Bone marrow (tissue), 2 donors: ENCODE measurements around the gene CRACR2A.

Experiments used
- DNase-seq, 2 donors: peaks; one replicate each; lab custom pipeline; 2025; lab: John Stamatoyannopoulos, UW

Gene CRACR2A

GRCh38 chr12:3684449-3685051 is 68.4 kb downstream of the CRACR2A start:
- DNase-seq: no peak

- DNase-seq: no peak
Measured at GRCh38 chr12:3683670-3684069, 69.2 kb downstream of the CRACR2A start.

DNA sequence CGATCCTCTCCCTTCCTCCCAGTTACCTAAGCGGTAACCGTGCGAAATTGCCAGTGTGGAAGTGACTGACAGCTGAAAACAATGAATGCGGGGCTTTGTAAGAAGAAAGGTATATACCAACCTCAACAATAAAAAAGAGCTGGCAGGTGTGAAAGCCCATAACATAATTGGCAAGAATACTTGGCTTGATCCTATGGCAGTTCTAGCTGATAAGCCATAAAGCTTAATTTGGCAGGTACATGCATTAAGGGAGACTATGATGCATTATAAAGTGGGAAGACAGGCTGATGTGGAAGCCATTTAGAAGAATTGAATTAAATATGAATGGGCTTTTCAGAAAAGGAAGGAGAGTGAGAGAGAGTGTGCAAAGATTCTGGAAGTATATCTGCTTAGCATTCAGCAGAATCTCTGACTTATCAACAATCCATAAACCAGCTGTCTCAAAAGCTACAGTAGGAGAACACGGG is 71.3 kb downstream of the CRACR2A start:
- DNase-seq: no peak

- DNase-seq: no peak
Measured at GRCh38 chr12:3680919-3681594, 71.9 kb downstream of the CRACR2A start.

DNA sequence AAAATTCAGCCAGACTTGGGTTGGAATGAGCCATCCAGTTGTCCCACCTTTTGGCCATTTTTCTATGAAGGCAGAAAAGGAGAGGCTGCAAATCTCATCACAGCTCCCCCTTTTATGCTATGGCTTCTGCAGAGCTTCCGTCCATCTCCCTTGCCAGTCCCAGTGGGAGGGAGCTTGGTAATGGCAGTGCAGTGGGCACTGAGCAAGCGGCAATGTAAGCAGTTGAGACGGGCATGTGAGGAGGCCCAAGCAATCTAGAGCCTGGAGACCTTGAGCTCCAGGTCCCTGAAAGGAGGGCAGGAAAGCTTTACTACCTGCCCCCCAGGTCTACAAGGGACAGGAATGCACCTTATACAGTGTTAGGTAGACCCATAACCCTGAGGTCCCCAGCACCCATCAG is 73.1 kb downstream of the CRACR2A start:
- no peak for DNase-seq

DNA sequence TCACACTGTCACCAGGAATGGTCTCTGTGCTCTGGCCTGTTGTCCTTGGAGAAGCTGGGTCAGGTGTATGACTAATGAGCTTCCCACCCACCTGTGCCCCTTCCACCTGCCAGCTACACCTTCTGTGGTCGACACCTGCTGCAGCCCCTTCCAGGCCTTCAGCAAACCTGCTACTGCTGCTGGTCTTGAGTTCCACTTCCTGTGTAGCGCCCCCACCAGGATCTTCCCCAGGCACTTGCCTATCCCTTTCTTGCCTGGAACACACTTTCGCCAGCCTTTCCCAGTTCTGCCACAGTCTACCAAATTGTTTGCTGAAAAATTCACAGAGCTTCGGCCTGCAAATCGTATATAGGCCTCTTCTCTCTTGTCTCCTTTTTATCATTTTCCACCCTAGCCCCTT is 75.3 kb downstream of the CRACR2A start:
- DNase-seq: no peak

DNA sequence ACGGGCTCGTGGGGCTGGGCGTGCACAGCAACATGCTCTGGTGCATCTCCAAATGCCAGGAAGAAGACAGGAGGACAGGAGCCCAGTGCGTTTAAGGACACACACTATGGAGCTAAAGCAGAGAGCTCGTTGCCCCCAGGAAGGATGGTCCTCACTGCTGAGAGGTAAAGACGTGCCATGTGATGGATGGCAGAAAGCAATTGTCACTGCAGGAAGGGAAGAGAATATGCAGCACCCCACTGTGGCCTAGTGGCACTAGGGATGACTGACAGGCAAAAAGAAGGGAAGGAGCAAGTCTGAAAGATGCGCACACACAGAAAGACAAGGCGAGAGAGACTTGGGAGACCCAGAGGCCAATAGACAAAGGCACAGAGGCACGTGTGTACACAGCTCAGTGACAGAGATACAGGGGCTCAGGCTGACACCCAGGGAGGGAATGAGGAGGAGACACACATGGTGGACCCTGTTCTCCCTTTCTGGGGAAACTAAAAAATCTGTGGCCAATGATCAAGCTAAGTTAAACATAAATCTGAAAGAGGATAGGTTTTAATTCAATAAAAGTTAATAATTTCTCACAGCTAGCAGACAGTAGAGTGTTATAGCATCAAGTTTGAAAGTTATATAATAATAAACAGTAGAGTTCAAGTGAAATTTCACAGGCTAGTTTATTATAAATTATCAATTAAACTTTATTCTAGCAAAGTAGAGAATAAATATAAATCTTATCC is 78.8 kb downstream of the CRACR2A start:
- no peak for DNase-seq

- DNase-seq: no peak
Measured at GRCh38 chr12:3672113-3672509, 80.8 kb downstream of the CRACR2A start.

DNA sequence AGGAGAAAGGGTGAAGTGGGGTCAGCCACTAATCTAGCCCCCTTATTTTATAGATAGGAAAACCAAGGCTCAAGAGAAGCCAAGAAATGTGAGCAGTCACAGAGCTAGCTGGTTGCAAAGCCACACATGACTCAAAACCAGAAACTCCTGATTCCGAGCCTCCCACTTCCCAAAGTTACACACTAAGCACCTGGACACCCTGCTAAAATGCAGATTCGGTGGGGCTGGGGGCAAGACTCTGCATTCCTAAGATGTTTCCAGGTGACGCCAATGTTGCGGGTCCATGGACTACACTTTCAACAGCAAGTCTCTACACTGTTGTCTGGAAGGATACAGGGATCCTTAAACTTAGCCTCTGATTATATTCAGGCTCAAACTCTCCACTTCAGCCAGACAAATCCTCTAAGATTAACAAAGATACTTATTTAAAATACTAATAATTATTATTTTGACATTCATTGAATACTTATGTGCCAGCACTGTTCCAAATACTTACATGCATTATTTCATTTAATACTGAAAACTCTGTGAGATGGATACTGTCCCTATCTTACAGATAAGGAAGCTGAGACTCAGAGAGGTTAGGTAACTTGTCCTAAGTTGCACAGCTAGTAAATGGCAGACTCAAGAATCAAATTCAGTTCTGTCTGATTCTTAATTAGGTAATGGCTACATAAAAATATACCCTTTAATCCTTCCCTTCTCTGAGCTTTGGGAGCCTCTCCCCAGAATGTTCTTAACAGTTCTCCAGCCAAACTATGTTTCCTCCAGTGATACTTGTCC is 81.4 kb downstream of the CRACR2A start:
- DNase-seq: no peak

DNA sequence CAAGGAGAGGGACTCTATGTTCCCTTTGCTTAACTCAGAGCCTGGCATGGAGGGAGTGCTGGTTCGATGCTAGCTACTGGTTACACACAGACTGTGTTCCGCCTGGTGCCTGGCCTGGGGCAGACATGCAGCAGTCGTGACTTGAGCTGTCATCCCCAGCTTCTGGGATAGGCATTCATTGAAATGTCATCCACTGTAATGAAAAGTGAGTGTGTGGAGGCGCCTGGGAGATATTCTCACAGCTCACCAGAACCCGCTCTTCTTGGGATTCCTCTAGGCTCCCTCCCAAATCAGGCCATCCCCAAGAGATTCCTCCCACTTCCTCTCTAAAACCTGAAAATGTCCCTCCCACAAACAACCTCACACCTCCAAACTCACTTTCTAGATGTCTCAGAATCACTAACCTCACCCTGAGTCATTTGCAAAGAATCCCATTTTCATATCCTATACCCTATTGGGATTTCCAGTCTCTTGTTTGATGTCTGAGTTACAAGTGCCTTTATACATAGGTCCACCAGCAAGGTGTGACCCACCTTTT is 82.8 kb downstream of the CRACR2A start:
- DNase-seq: no peak

DNA sequence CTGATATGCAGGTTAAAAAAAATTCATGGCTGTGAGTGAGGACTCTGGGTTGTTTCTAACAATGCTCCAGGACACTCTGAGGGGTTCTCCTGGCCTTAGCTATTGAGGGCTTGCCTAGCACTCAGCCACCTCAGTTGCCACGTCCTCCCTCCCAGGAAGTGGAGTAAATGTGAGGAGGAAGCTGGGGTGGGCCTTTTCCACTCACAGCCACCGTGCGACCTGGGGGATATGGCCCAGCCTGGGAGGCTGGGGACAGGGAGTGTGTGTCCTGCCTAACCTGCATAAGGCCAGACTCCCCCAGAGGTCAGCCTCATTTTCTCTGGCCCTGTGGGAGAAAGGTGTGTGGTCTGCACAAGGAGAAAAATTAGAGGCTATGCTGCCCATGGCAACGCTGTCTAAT is 83.3 kb downstream of the CRACR2A start:
- DNase-seq: no peak

GRCh38 chr12:3668479-3669165 is 84.3 kb downstream of the CRACR2A start:
- DNase-seq: no peak

DNA sequence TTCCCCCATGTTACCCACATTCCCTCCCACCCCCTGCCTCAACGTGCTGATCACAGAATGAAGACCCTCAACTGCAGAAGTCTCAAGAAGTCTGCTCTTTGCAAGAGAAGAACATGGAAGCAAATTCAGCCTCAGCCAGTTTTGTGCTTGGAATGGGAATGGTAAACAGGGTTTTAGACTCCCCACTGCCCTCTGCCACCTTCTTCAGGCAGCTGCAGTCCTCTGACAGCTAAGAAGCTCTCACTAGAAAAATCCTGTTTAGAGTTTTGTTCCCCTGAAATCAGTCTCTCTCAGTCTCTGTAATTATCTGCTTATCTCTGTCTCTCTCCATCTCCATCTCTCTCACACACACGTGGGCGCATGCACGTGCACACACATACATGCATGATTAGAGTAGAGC is 85.4 kb downstream of the CRACR2A start:
- DNase-seq: no peak

DNA sequence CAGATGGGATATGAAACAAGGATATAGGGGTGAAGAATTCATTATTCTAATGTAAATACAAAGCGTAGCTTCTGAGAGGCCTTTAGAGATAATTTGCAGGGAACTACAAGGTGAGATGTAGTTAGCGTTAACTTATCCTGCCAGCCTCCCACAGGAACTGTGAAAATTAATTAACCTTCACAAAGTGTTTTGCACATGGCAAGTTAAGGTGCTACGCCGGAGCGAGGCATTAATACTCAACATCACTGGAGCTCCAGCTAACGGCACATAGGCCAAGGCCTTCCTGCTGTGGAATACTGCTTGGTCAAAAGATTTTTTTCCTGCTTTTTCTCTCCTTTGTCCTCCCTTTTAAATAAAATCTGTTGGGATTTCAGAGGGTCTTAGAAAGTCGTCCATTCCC is 86.5 kb downstream of the CRACR2A start:
- no peak for DNase-seq

DNA sequence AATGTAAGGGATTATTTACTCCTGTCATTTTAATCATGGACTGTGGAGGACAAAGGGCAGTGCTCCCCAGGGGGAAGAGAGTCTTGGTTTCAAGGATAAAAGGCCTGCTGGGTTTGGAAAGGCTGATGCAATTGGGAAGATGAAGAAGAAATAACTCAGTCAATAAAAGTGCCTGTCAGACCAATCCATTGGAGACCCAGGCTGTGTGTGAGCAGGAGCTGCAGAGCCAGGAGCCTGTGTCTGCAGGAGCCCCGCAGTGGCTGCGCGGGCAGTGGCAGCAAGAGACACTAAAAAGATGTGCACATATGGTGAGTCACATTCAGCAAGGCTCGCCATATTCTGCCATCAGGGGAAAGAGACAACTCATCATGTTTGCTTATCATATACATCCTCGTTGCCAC is 90.4 kb downstream of the CRACR2A start:
- DNase-seq: no peak

DNA sequence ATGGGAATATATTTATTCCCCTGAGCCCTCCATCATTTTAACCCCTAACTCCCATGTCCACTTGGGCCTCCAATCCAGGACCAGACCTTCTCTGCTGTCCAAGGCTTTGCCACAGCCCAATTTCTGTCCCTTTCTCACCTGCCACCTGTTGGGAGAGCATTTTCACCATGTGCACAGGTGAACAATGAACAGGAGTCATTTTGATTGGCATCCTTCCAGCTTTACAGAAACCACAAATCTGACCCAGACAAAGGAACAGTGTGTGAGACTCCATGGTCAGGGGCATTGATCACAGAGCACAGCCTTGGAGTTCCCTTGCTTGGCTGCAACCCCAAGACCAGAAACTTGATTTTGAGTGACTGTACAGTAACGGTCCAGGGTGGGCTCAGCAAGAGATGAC is 91.9 kb downstream of the CRACR2A start:
- DNase-seq: no peak

DNA sequence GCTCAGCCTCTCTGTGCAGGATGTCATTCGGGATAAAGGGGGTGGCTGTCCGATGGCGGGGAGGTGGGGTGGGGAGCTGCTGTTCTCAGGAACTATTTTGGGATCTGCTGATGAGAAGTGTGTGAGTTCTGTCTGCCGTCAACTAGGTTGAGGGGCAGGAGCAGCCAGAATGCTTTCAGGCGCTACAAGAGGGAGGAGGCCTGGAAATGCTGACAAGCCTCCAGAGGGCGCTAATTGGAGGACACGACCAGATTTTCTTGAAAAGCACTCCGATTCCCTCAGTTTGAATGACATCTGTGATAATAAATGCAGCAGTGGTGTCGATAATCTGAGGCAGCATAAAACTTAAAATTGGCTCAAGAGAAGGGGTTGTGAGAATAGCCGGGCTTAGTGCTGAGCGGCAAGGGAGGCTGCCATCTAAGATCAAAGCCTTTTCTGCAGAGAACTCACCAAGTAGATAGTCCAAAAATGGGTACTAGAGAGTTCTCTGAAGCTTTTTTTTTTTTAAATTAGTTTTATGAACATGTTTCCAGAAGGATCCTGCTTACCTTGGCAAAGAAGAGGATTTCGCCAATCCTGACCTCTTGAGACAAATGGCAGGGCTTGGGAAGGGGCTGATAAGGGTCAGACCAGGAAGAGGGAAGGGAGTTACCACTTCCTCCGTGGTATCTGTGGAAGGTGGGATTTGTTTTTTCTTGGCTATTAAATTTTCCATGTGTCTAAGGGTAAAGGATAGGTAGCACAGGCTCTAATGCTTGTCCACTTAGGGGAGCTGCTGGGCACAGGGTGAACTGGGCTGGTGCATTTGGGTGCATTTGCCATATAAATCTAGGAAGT is 94.4 kb downstream of the CRACR2A start:
- DNase-seq: peak in 1 of 2 donors; percentile 14

GRCh38 chr12:3656946-3657622 is 95.8 kb downstream of the CRACR2A start:
- no peak for DNase-seq

DNA sequence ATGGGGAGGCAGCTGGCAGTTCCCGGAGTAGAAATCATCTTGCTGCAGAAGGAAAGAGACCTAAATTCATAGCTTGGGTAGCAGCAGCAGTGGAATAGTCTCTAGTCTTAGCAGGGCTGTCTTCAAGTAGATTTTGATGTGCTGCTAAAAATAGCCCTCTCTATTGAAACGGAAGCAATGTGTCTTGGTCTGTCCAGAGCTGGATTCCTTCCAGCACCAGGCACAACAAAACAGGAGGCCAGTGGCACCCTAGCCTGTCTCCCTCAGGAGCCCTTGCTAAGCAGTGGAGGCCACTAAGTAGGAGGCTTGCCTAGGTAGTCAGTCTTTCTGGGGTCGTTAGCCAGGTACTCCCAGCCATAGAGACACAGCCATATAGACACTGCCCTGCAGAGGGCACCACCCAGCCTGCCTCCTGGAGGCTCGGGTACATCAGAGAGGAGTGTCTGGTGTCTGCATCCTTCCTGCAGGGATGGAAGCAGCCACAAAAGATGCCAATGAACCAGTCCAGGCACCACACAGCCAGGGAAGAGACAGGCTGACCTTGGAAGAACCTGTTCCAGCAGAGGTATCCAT is 97.5 kb downstream of the CRACR2A start:
- DNase-seq: no peak
